ENCODE results near the gene PTPRA. TPM values are rescaled to one million over a fixed set of nuclear protein-coding genes. Genes with fewer than 3 reads are reported as not detected.

Gene PTPRA
- total and polyA plus RNA-seq, 4 donors = 8.7 to 24.3 (median 15.7) TPM

- TF ChIP-seq GABPA (IDR thresholded peaks at IDR 0.05 in 1 of 2, conservative IDR thresholded peaks at IDR 0.05 in 1 of 2) = no peak
Measured at GRCh38 chr20:2987861-2988260, 114.6 kb downstream of the PTPRA start (continued).

GRCh38 chr20:2991532-2991931 lies 118.3 kb downstream of the PTPRA start:
- H3K36me3 ChIP-seq (ENCODE audit: control insufficient read depth in 4 of 4, insufficient read depth in 3 of 4, low read depth in 1 of 4, low read length in 3 of 4) = peaks cover 3 to 44% (median 26%) of the 10 kb centered on the region in 4 donors
- H3K27ac ChIP-seq (ENCODE audit: low read depth in 1 of 2, low read length in 2 of 2) = no peak overlapping the region
- WGBS = 96% methylated on average over 5 of the region's 5 CpGs
- no peak for DNase-seq (ENCODE audit: low spot score)
- H3K9ac ChIP-seq (ENCODE audit: low read depth in 1 of 2, low read length in 2 of 2) = no peak overlapping the region
- no peaks in the 10 kb centered on the region for H3K4me1 ChIP-seq (ENCODE audit: control insufficient read depth in 4 of 4, insufficient read depth in 4 of 4, low read length in 3 of 4)
- TF ChIP-seq TAF1 (conservative IDR thresholded peaks at IDR 0.05) (no peak), ZBTB33 (IDR thresholded peaks at IDR 0.05) (no peak), REST (IDR thresholded peaks at IDR 0.05) (no peak), RXRA (IDR thresholded peaks at IDR 0.05) (no peak), HNF4A (conservative IDR thresholded peaks at IDR 0.05) (no peak), SP1 (IDR thresholded peaks at IDR 0.05) (no peak), FOXA1 (IDR thresholded peaks at IDR 0.05) (no peak), CTCF (IDR thresholded peaks at IDR 0.05; ENCODE audit: low read depth, low read length, missing input control) (no peak)
- no peaks in the 10 kb centered on the region for H3K9me3 ChIP-seq (ENCODE audit: control insufficient read depth in 4 of 4, low read length in 3 of 4)
- H3K4me3 ChIP-seq (ENCODE audit: low read depth in 1 of 3, low read length in 3 of 3) = no peak overlapping the region
- H3K27me3 ChIP-seq (ENCODE audit: control insufficient read depth in 4 of 4, insufficient read depth in 4 of 4, low read length in 3 of 4) = no peaks in the 10 kb centered on the region

- no peak overlapping the region for H3K9ac ChIP-seq (ENCODE audit: low read depth in 1 of 2, low read length in 2 of 2)
- peaks cover 0 to 36% (median 21%) of the 10 kb centered on the region in 4 donors for H3K36me3 ChIP-seq (ENCODE audit: control insufficient read depth in 4 of 4, insufficient read depth in 3 of 4, low read depth in 1 of 4, low read length in 3 of 4)
- WGBS = 97% methylated on average over 2 of the region's 2 CpGs
- no peaks in the 10 kb centered on the region for H3K27me3 ChIP-seq (ENCODE audit: control insufficient read depth in 4 of 4, insufficient read depth in 4 of 4, low read length in 3 of 4)
- no peak overlapping the region for H3K4me3 ChIP-seq (ENCODE audit: low read depth in 1 of 3, low read length in 3 of 3)
- no peak for DNase-seq (ENCODE audit: low spot score)
- no peak overlapping the region for H3K27ac ChIP-seq (ENCODE audit: low read depth in 1 of 2, low read length in 2 of 2)
- H3K4me1 ChIP-seq (ENCODE audit: control insufficient read depth in 4 of 4, insufficient read depth in 4 of 4, low read length in 3 of 4) = no peaks in the 10 kb centered on the region
- H3K9me3 ChIP-seq (ENCODE audit: control insufficient read depth in 4 of 4, low read length in 3 of 4) = no peaks in the 10 kb centered on the region
- TF ChIP-seq RAD21 (IDR thresholded peaks at IDR 0.05) = no peak
- TF ChIP-seq HNF4G (IDR thresholded peaks at IDR 0.05) = no peak
- no peak for TF ChIP-seq FOXA2 (IDR thresholded peaks at IDR 0.05)
- no peak for TF ChIP-seq REST (IDR thresholded peaks at IDR 0.05)
- no peak for TF ChIP-seq SP1 (IDR thresholded peaks at IDR 0.05)
- no peak for TF ChIP-seq CTCF (IDR thresholded peaks at IDR 0.05; ENCODE audit: low read depth, low read length, missing input control)
- TF ChIP-seq MAX (IDR thresholded peaks at IDR 0.05) = no peak
- TF ChIP-seq GABPA (IDR thresholded peaks at IDR 0.05 in 1 of 2, conservative IDR thresholded peaks at IDR 0.05 in 1 of 2) = no peak
- TF ChIP-seq ATF3 (IDR thresholded peaks at IDR 0.05) = no peak
- no peak for TF ChIP-seq RXRA (IDR thresholded peaks at IDR 0.05)
- TF ChIP-seq NR2F2 (IDR thresholded peaks at IDR 0.05) = no peak
- no peak for TF ChIP-seq JUND (IDR thresholded peaks at IDR 0.05)
- TF ChIP-seq YY1 (IDR thresholded peaks at IDR 0.05) = no peak
- TF ChIP-seq HNF4A (conservative IDR thresholded peaks at IDR 0.05) = no peak
Measured at GRCh38 chr20:2993250-2993649, 120.0 kb downstream of the PTPRA start.
